Upper lobe of right lung (tissue), 1 donor: ENCODE measurements around the gene DAB1. TPM values are rescaled to one million over a fixed set of nuclear protein-coding genes. Genes with fewer than 3 reads are reported as not detected.

Experiments
- ATAC-seq: fragments of 200-7000 bp; cut with Tn5 transposase; one replicate; pipeline ENCODE4 v1.9.1; 2020; ENCODE audit warnings: mild to moderate bottlenecking, moderate library complexity
- DNase-seq: peaks from one replicate; pipeline ENCODE4 v3.0.0-alpha.2; 2020
- H3K27ac ChIP-seq: fragments of 200-600 bp; one replicate; pipeline ENCODE4 v1.8.0; 2022
- H3K27me3 ChIP-seq: fragments of 200-600 bp; one replicate; pipeline ENCODE4 v1.8.0; 2022; ENCODE audit warnings: mild to moderate bottlenecking
- H3K36me3 ChIP-seq: fragments of 200-600 bp; one replicate; pipeline ENCODE4 v1.8.0; 2022
- H3K4me1 ChIP-seq: fragments of 200-600 bp; one replicate; pipeline ENCODE4 v1.8.0; 2022
- H3K4me3 ChIP-seq: fragments of 200-600 bp; one replicate; pipeline ENCODE4 v1.8.0; 2022; ENCODE audit warnings: mild to moderate bottlenecking
- H3K9me3 ChIP-seq: fragments of 200-600 bp; one replicate; pipeline ENCODE4 v1.8.0; 2022
- CTCF ChIP-seq: fragments of 200-600 bp; IDR thresholded peaks from one replicate; pipeline ENCODE4 v1.8.0; 2022; ENCODE audit warnings: antibody characterized with exemption
- intact Hi-C: fragments of 100-400 bp; cut with DNase I; formaldehyde crosslinking; loops from one replicate; pipeline ENCODE4 v1.11.0; 2022
- total RNA-seq: library from RNA; stranded (reverse); fragmentation: NEBNext Ultra II Directional; extraction: Animal tissue kit (Norgen Biotek cat#: 25700); gene quantifications from one replicate; pipeline ENCODE4 v1.2.1, GENCODE V29; 2021
- donor health status: DM: no; HTN: yes; CAD: no; lungs with severe emphysema.

The DAB1 gene
- total RNA-seq, 1 donor from 2014 or later: 0.29 TPM

DNA sequence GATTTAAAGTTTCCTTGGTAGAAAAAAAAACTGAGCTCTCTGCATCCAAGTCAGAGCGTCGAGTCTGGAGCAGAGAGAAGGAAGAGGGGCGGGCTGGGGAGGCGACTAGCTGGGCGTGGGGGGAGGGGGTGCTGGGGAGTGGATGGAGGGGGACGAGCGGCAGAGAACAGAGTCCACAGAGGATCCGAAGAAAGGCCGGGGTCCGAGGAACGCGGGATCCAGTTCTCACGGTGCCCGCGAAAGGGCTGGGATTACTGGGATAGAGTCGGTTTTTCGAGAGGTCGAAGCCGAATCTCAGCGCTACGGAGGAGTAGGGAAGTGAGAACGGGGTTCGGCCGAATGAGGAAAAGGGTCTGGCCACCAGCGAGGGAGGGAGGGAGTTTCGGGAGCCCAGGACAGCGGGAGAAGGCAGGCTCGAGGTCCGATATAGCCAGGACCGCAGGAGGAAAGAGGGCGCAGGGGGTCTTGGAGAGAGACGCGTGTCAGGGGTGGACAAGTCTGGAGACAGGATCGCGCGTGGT is 665 bp downstream of the DAB1 start:
- intact Hi-C loops: no loop called here
- Histone ChIP-seq H3K27me3 (peaks cover 71% of the 10 kb centered on the region), H3K27ac (no peak overlapping the region), H3K36me3 (no peaks in the 10 kb centered on the region), H3K9me3 (no peaks in the 10 kb centered on the region), H3K4me1 (peaks cover 6% of the 10 kb centered on the region), H3K4me3 (no peak overlapping the region)
- DNase-seq (no peak), ATAC-seq (peak; percentile 12)
- TF ChIP-seq CTCF: no peak

DNA sequence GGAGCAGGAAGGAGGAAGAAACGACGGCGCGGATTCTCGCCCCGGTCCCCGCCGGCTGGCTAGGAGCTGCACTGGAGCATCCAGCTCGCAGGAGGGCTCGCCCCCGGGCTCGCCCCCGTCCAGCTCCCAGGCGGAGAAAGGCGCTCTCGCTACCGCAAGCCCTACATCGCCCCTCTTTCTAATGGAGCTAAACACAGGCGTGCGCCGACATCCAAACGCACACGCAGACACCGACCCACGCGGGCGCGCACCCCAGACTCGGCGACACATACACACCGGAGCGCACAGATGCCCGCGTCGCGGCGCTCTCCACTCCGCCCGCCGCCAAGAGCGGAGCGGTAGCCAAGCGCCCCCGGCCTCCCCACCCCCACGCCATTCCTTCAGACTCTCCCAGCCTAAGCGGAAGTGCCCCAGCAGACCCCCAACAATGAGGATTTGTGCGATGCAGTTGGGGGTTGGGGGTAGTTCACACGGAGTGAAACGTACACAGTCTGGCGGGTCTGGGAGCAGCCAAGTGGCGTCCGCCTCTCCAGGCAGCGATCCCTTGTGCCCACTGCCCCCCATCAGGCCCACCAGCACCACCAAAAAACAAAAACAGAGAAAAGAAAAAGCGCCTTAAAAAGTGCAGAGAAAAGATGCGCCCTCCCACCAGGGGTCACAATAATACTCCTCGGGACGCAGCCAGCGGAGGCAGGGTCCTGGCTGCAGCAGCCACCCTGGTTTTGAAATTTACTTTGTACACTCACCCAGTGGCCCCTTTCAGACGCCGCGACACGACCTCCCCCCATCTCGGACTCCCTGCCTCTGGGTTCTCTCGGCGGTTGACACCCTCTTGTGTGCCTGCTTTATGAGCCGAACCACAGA is 1.4 kb downstream of the DAB1 start:
- TF ChIP-seq CTCF: no peak
- no peak overlapping the region for H3K4me3 ChIP-seq
- DNase-seq (no peak), ATAC-seq (no peak)
- H3K36me3 ChIP-seq: no peaks in the 10 kb centered on the region
- no peaks in the 10 kb centered on the region for H3K9me3 ChIP-seq
- peaks cover 76% of the 10 kb centered on the region for H3K27me3 ChIP-seq
- peaks cover 6% of the 10 kb centered on the region for H3K4me1 ChIP-seq
- intact Hi-C loops: no loop called here
- no peak overlapping the region for H3K27ac ChIP-seq

DNA sequence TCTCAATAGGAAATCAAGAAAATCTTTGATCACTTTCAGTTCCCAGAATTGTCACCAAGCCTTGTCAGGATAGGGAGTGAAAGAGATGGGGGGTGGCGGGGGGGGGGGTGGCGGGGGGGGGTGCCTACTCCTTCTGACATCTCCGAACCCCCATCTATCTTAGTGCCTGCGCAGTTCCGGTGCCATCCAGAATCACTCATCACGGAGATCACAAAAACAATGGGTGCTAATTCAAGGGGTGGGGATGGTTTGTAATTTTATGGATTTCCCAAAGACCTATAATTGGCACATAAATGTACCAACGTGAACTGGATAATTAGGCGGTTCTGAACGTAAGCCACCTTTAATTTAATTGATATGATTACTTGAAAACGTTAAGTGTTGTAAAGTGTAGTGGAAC is 2.1 kb downstream of the DAB1 start:
- Histone ChIP-seq H3K27ac (no peak overlapping the region), H3K9me3 (no peaks in the 10 kb centered on the region), H3K27me3 (peaks cover 71% of the 10 kb centered on the region), H3K36me3 (no peaks in the 10 kb centered on the region), H3K4me1 (peaks cover 6% of the 10 kb centered on the region), H3K4me3 (no peak overlapping the region)
- DNase-seq: no peak
- intact Hi-C loops: no loop called here
- no peak for ATAC-seq
- no peak for TF ChIP-seq CTCF

DNA sequence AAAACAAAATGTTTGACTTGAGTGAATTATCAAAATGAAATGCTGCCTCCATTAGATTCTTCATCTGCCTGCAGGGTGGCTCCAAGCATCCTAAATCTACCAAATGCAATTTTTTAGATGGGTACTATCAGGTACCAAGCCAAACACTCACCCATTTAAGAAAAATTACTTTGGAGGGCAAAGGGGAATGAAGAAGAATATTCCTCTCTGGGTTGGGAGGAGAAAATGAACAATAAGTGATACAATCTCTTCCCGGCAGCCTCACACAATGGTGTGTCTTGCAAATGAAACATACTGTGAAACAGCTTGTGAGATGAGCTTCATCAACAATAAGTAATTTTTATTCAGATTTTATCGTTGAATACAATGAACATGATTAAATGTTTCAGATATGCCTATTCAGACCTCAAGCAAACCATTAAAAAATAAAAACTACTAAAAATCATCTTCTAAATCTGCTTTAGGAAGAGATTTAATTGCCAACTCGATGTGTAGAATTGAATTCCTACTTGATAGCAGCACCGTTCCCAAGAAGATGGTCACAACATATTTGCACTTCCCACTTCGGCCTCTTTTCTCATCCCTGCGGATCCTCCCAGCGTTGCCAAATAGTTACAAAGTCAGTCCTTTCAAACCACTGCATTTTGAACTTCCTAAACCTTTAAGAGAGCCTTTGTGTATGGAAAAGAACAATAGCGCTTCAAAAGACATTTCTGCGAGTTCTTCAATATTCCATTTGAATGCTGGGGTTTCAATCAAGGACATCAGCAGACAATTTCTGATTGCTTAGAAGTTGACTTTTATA is 2.7 kb downstream of the DAB1 start:
- DNase-seq (no peak), ATAC-seq (no peak)
- intact Hi-C loops: no loop called here
- Histone ChIP-seq H3K27me3 (peaks cover 71% of the 10 kb centered on the region), H3K36me3 (no peaks in the 10 kb centered on the region), H3K27ac (no peak overlapping the region), H3K4me3 (no peak overlapping the region), H3K4me1 (peaks cover 6% of the 10 kb centered on the region), H3K9me3 (no peaks in the 10 kb centered on the region)
- TF ChIP-seq CTCF: no peak

DNA sequence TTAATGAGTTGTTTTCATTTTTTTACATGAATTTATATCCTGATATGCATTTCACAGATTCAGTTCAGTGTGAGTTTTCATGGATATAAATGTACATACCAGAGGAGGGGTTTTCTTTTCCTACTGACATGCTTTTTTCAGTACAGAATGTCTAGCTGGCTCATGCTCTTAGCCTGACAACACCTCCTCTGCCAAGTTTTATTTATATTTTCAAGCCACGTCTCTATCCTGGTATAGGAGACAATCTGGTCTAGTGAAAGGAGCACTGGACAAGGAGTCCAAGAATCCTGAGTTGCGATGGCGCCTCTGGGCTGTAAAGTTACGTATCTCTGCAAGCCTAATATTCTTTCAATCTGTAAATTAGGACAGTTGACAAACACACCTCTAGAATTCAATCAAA is 4.9 kb downstream of the DAB1 start:
- no peaks in the 10 kb centered on the region for H3K4me1 ChIP-seq
- no peaks in the 10 kb centered on the region for H3K9me3 ChIP-seq
- H3K4me3 ChIP-seq: no peak overlapping the region
- intact Hi-C loops: no loop called here
- DNase-seq (no peak), ATAC-seq (no peak)
- no peaks in the 10 kb centered on the region for H3K36me3 ChIP-seq
- H3K27me3 ChIP-seq: peaks cover 59% of the 10 kb centered on the region
- TF ChIP-seq CTCF: no peak
- H3K27ac ChIP-seq: no peak overlapping the region
